ENCODE measurements around the gene NCR1. TPM values are rescaled to one million over a fixed set of nuclear protein-coding genes. Genes with fewer than 3 reads are reported as not detected.
A peak's percentile ranks its signal among the peaks of the same experiment; 100 is the strongest.
"Not testable (repeated sequence)": the region's sequence is repeated elsewhere in the genome, so short reads cannot be mapped to it uniquely, and the experiment has no call there.

The NCR1 gene
- total RNA-seq, 1 donor from 2014 or later, result not detected

DNA sequence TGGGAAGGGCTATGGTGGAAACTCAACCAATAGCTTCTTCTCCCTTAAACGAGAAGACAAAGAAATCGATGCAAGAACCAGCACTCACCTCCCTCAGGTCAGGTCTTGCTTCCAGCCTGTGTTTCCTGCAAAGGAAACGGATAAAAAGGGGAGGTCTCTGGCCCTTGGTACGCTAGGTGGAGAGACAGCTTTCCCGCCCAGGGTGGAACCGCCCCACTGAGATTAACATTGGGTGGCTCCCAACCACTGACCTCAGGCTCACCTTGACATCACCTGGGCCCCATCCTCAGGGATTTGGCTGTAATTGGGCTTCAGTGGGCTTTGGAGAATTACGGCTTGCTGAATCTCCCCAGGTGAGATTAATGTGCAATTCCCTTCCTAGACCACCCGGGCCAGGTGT lies 41.4 kb downstream of the NCR1 start, which contains the start of gene NLRP7:
Gene NLRP7 (minus strand): TSS at position 150 of the 400 bp plus-strand sequence.
- Histone ChIP-seq H2AFZ (replicated peaks) (no peak within 1 kb of the TSS), H3K79me2 (ENCODE audit: low read depth) (no peaks in the 10 kb centered on the region), H3K4me3 (no peak within 1 kb of the TSS), H3K27ac (no peak within 1 kb of the TSS), H3K27me3 (no peaks in the 10 kb centered on the region), H3F3A (ENCODE audit: low read depth) (peaks cover 11% of the 10 kb centered on the region), H3K4me1 (peaks cover 6% of the 10 kb centered on the region), H3K36me3 (no peaks in the 10 kb centered on the region), H4K20me1 (ENCODE audit: low read depth) (no peaks in the 10 kb centered on the region), H3K9ac (no peak within 1 kb of the TSS), H3K4me2 (no peak within 1 kb of the TSS), H3K9me3 (ENCODE audit: low read depth) (no peaks in the 10 kb centered on the region)
- peaks cover 12% of the 10 kb centered on the region for H3K27me3 Mint-ChIP-seq (ENCODE audit: insufficient read depth, low read depth)
- no peak within 1 kb of the TSS for H3K27ac Mint-ChIP-seq
- peaks cover 3% of the 10 kb centered on the region for H3K9me3 Mint-ChIP-seq
- H3K4me1 Mint-ChIP-seq, result peaks cover 16% of the 10 kb centered on the region
- H3K4me3 Mint-ChIP-seq, result no peak within 1 kb of the TSS
- TF ChIP-seq EZH2phosphoT487 (IDR thresholded peaks at IDR 0.05) (no peak), EZH2 (IDR thresholded peaks at IDR 0.05) (no peak), CTCF (IDR thresholded peaks at IDR 0.05) (no peak)
- H3K36me3 Mint-ChIP-seq, result no peaks in the 10 kb centered on the region
- no peak for DNase-seq (ENCODE audit: low spot score)

- H3K9ac ChIP-seq, result no peak overlapping the region
- no peak overlapping the region for H3K27ac ChIP-seq
- no peak overlapping the region for H3K4me3 Mint-ChIP-seq
- peaks cover 27% of the 10 kb centered on the region for H3K4me1 Mint-ChIP-seq
- no peaks in the 10 kb centered on the region for H3K36me3 Mint-ChIP-seq
- no peaks in the 10 kb centered on the region for H3K36me3 ChIP-seq
- TF ChIP-seq CTCF (IDR thresholded peaks at IDR 0.05) (no peak), EZH2phosphoT487 (IDR thresholded peaks at IDR 0.05) (no peak), EZH2 (IDR thresholded peaks at IDR 0.05) (no peak)
- H3K27me3 ChIP-seq, result no peaks in the 10 kb centered on the region
- H3K4me2 ChIP-seq, result no peak overlapping the region
- no peak overlapping the region for H3K27ac Mint-ChIP-seq
- peaks cover 8% of the 10 kb centered on the region for H3K4me1 ChIP-seq
- no peak overlapping the region for H2AFZ ChIP-seq (replicated peaks)
- H3K27me3 Mint-ChIP-seq (ENCODE audit: insufficient read depth, low read depth), result peaks cover 21% of the 10 kb centered on the region
- no peak for DNase-seq (ENCODE audit: low spot score)
- H3F3A ChIP-seq (ENCODE audit: low read depth), result peaks cover 11% of the 10 kb centered on the region
- no peaks in the 10 kb centered on the region for H3K79me2 ChIP-seq (ENCODE audit: low read depth)
- H3K9me3 ChIP-seq (ENCODE audit: low read depth), result no peaks in the 10 kb centered on the region
- peaks cover 7% of the 10 kb centered on the region for H3K9me3 Mint-ChIP-seq
- no peaks in the 10 kb centered on the region for H4K20me1 ChIP-seq (ENCODE audit: low read depth)
- H3K4me3 ChIP-seq, result no peak overlapping the region
Measured at GRCh38 chr19:54949412-54949811, 43.5 kb downstream of the NCR1 start.

DNA sequence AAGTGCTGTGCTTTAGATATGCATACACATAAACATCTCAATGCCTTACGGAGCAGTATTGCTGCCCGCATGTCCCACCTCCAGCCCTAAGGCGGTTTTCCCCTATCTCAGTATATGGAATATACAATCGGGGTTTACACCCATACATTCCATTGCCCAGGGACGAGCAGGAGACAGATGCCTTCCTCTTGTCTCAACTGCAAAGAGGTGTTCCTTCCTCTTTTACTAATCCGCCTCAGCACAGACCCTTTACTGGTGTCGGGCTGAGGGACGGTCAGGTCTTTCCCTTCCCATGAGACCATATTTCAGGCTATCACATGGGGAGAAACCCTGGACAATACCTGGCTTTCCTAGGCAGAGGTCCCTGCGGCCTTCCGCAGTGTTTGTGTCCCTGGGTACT lies 44.6 kb downstream of the NCR1 start:
- DNase-seq (ENCODE audit: low spot score); H3K27ac ChIP-seq; H3K4me3 Mint-ChIP-seq; H3K4me3 ChIP-seq; H3K27ac Mint-ChIP-seq; H4K20me1 ChIP-seq (ENCODE audit: low read depth); H3K79me2 ChIP-seq (ENCODE audit: low read depth); H3K4me1 ChIP-seq; H3K9ac ChIP-seq; H3K9me3 ChIP-seq (ENCODE audit: low read depth); H3K27me3 ChIP-seq; H3K36me3 Mint-ChIP-seq; H3K9me3 Mint-ChIP-seq; H3K36me3 ChIP-seq: not testable (repeated sequence)
- peak overlapping the region; percentile 68 for H2AFZ ChIP-seq (replicated peaks)
- H3K4me2 ChIP-seq, result peak overlapping the region; percentile 31
- H3K4me1 Mint-ChIP-seq, result peaks cover 27% of the 10 kb centered on the region
- peaks cover 11% of the 10 kb centered on the region for H3F3A ChIP-seq (ENCODE audit: low read depth)
- peaks cover 21% of the 10 kb centered on the region for H3K27me3 Mint-ChIP-seq (ENCODE audit: insufficient read depth, low read depth)

DNA sequence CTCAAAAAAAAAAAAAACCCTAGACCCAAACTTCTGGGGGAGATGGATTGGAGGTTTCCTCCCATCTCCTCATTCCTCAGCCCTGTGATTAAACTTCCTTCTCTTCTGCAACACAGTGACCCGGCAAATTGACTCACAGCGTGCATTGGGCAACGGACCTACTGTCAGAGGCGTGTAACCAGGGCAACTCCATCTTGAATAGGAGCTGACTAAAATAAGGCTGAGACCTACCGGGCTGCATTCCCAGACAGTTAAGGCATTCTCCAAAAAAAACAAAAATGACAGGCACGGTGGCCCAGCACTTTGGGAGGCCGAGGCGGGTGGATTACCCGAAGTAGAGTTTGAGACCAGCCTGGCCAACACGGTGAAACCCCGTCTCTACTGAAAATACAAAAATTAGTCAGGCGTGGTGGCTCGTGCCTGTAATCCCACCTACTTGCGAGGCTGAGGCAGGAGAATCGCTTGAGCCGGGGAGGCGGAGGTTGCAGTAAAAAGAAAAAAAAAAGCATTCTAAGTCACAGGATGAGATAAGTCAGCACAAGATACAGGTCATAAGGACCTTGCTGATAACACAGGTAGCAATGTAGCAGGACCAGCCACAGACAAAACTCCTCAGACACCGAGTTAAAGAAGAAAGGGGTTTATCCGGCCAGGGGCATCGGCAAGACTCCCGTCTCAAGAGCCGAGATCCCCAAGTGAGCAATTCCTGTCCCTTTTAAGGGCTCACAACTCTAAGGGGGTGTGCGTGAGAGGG lies 46.8 kb downstream of the NCR1 start:
- Histone ChIP-seq H3K9me3 (ENCODE audit: low read depth) (no peaks in the 10 kb centered on the region), H3K9ac (no peak overlapping the region), H3K4me1 (peaks cover 8% of the 10 kb centered on the region), H3K36me3 (no peaks in the 10 kb centered on the region), H4K20me1 (ENCODE audit: low read depth) (no peaks in the 10 kb centered on the region), H3F3A (ENCODE audit: low read depth) (peaks cover 11% of the 10 kb centered on the region), H3K4me2 (no peak overlapping the region), H3K27me3 (no peaks in the 10 kb centered on the region), H2AFZ (replicated peaks) (no peak overlapping the region), H3K79me2 (ENCODE audit: low read depth) (no peaks in the 10 kb centered on the region), H3K27ac (no peak overlapping the region), H3K4me3 (no peak overlapping the region)
- H3K4me1 Mint-ChIP-seq, result peaks cover 27% of the 10 kb centered on the region
- peaks cover 12% of the 10 kb centered on the region for H3K9me3 Mint-ChIP-seq
- H3K27ac Mint-ChIP-seq, result no peak overlapping the region
- peak; percentile 58 for DNase-seq (ENCODE audit: low spot score)
- TF ChIP-seq EZH2phosphoT487 (IDR thresholded peaks at IDR 0.05) (no peak), CTCF (IDR thresholded peaks at IDR 0.05) (no peak), EZH2 (IDR thresholded peaks at IDR 0.05) (no peak)
- H3K36me3 Mint-ChIP-seq, result no peaks in the 10 kb centered on the region
- peaks cover 23% of the 10 kb centered on the region for H3K27me3 Mint-ChIP-seq (ENCODE audit: insufficient read depth, low read depth)
- peak overlapping the region; percentile 72 for H3K4me3 Mint-ChIP-seq

GRCh38 chr19:54953345-54953713 lies 47.4 kb downstream of the NCR1 start:
- not testable (repeated sequence) for H3K79me2 ChIP-seq (ENCODE audit: low read depth); H3K27ac Mint-ChIP-seq; H2AFZ ChIP-seq (replicated peaks); DNase-seq (ENCODE audit: low spot score); H3K36me3 Mint-ChIP-seq; H3K4me3 ChIP-seq; H4K20me1 ChIP-seq (ENCODE audit: low read depth); H3K36me3 ChIP-seq; H3K9ac ChIP-seq; H3K4me2 ChIP-seq; H3K27me3 ChIP-seq; H3K9me3 ChIP-seq (ENCODE audit: low read depth); H3K4me1 ChIP-seq; H3K27ac ChIP-seq
- peaks cover 11% of the 10 kb centered on the region for H3F3A ChIP-seq (ENCODE audit: low read depth)
- peaks cover 25% of the 10 kb centered on the region for H3K27me3 Mint-ChIP-seq (ENCODE audit: insufficient read depth, low read depth)
- peak overlapping the region; percentile 72 for H3K4me3 Mint-ChIP-seq
- peaks cover 27% of the 10 kb centered on the region for H3K4me1 Mint-ChIP-seq
- peaks cover 12% of the 10 kb centered on the region for H3K9me3 Mint-ChIP-seq
